Measurements from ENCODE around the gene NRXN2.
"Not testable (repeated sequence)": the region's sequence is repeated elsewhere in the genome, so short reads cannot be mapped to it uniquely, and the experiment has no call there.

NRXN2 gene

DNA sequence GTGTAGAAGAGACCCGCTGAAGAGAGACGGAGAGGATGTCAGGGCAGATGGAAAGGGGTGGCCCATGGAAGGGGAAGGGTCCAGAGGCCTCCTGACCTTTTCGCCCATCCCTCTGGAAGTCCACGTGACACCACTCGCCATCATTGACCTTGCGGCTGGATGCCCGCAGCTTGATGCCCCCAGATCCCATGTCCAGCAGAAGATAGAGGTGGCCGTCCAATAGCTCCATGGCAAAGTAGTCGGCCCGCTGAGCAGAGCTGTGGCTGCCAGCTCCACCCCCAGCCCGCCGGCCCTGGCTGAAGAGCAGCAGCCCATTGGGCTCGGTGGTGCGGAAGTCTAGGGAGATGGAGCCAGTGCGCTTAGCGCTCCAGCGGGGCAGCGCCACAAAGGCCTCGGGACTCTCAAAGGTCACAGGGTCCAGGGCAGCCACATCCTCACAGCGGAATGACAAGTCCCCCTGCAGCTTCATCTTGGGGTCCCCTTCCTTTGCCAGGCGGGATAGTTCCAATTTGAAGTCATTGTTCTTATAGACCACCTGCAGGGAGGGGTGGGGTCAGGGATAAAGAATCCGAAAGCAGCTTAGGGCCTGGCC, 55.7 kb downstream of the NRXN2 start:
- no peak for DNase-seq

DNA sequence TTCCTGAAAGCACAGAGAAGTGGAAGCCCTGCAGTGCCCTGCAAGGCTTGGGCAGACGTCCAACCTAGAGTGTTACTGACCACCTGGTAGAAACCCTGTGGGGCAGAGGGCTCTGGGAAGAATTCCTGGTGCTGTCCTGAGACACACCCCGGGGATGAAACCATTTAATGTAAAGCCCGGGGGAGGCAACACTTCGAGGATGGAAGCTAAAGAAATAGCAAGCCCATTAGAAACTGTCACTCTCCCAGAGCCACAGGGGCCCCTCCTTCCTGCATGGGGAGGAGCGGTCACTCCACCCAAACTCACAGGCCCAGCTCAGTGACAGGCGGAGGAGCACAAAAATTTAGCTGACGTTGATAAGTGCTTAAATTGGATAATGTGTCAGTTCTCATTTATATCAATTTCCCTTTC, 57.6 kb downstream of the NRXN2 start:
- DNase-seq = peak; percentile 31

DNA sequence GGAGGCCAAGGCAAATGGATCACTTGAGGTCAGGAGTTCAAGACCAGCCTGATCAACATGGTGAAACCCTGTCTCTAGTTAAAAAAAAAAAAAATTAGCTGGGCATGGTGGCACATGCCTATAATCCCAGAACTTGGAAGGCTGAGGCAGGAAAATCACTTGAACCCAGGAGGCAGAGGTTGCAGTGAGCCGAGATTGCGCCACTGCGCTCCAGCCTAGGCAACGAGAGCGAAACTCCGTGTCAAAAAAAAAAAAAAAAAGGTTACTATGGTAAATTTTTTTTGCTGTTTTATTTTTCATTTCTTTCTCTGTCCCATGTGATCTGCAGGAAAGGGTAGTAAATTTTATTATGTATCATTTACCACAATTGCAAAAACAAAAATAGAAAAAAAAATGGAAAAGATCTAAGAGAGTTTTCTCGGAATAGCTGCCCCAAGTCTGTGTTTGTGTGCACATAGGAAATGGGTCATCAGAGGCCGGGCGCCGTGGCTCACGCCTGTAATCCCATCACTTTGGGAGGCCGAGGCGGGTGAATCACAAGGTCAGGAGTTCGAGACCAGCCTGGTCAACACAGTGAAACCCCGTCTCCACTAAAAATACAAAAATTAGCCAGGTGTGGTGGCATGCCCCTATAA, 58.6 kb downstream of the NRXN2 start:
- not testable (repeated sequence) for DNase-seq

DNA sequence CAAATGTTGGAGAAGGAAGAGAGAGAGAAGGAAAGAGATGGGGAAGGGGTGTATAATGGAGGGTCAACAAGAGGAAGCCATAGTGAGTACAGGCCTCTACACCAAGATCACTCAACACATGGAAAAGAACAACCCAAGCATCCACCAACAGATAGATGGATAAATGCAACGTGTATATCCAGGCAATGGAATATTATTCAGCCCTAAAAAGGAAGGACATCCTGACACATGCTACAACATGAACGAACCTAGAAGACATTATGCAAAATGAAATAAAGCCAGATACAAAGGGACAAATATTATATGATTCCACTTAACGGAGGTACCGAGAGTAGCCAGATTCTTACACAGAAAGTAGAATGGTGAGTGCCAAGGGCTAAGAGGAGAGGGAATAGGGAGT, 59.3 kb downstream of the NRXN2 start:
- DNase-seq = no peak

DNA sequence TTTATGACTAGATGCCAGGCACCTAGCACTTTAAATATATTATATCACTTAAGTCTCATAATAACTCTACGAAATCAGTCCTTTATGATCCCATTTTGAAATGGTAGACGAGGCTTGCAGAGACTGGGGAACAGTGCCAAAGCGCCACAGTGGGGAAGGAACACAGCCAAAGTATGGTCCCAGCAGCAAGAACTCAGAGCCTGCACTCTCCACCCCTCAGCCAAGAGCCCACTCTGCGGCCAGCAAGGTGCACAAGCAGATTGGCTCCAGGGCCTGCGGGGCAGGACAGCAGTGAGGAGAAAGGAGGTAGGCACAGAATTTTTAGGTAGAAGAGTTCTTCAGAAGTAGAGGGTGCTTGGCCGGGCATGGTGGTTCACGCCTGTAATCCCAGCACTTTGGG, 61.4 kb downstream of the NRXN2 start:
- DNase-seq = no peak

DNA sequence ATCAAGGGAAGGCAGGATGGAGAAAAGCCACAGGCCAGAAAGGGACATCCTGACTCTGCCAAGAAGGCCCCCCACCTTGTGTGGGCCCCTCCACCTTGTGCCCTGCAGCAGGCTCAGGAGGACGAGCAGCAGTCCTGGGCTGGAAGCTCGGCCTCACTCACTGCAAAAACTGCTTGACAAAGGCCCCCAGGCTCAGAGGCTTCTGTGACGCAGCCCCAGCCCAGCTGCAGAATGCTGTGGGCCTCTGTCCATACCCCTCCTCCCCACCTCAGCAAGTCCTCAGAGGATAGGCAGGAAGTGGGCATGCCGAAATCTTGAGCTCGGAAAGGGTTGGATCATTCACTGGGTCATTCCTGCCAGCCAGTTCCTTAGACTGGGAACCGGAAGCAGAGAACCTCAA, 61.9 kb downstream of the NRXN2 start:
- DNase-seq = no peak

DNA sequence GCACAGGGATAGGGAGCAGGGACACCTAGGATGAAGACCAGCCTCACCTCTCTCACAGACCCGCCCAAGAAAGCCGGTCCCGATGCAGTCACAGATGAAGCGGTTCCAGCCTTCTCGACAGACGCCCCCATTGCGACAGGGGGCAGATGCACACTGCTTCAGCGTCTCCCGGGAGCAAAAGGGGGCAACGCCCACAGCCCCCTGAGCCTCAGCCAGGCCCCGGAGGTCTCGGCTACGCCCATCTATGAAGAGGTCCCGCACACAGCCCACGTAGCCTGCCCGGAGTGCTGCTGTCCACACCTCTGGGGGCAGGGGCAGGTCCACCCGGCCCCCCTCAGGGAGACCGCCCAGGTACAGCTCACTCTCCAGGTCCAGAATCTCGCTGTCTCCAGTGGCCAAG, 62.3 kb downstream of the NRXN2 start:
- DNase-seq = no peak

DNA sequence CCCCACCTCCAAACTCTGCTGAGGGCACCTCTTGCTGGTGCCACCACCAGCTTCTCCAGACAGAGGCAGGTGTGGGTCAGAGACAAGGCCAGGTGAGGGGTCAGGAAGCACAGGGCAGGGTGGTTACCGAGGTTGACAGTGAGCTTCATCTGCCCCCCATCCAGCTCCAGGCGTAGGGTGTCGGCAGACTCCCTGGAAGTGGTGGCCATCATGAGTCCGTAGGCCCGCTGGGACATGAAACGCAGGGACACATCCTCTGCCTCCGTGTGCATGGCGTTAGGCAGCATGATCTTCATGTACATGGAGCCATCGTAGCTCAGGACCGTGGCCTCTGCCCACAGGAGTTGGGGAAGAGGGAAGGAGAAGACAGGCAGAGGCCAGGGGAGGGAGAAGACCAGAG, 62.8 kb downstream of the NRXN2 start:
- DNase-seq = no peak

DNA sequence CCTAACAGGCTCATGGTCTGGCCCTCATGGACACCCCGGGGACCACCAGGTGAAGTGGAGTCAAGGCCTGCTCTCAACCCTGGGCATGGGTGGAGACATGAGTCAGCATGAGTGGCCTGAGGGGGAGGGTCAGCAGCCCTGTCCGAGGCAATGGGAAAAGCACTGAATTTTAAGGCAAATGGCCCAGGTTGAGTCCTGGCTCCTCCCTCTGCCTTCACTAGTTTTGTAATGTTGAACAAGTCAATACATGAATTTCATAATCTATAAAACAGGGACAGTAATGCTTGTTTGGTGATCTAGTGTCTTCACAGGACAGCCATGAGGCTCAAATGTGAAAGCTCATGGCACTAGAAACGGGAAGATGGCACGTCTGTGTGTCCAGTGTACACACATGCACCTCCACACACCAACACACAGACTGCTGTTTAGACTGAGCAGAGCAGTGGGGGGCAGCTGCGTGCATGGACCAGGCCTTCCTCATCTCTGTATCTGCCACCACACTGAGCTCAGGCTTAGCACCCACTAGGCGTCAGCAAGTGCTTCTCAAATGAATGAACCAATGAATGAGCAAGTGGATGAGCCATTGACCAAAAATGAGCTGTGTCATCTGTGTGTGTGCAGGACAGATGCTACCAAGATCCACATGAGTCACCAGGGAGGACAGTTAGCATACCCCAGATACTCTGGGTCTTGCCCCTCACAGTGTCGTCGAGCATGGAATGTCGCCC, 63.4 kb downstream of the NRXN2 start:
- no peak for DNase-seq

DNA sequence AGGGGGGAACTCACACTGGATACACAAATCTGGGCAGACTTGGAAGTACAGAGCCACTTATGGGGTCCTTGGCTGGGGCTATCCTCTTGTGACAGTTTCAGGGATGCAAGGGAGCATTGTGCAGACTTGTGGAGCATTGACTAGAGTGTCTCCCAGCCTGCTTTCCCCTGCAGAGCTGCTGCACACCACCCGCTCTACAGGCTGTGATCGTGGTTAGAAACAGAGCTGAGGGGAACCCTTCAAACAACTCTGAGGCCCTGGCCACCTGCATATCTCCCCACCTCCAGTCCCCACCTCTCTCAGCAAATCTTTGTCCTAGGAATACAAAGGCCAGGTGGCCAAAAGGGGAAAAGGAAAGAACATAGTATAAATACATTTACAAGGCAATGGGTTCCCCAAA, 64.7 kb downstream of the NRXN2 start:
- DNase-seq = no peak

DNA sequence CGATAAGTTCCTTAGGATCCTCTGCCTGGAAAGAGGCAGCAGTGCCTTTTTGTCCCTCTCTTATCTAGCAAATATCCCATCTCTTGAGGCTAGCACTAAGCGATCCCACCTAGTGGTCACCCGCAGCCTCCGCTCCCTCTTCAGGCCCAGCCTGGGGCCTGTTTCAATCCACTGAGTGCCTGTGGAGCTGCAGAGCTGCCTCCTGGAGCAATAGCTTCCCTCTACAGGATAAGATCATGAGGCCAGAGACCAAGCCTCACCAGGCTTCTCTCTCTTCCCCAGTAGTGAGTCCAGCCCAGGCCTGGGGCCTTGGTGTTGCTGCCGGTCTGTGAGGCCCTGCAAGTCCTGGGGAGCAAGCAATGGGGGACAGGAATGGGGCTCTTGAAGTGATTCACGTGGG, 66.1 kb downstream of the NRXN2 start:
- no peak for DNase-seq

DNA sequence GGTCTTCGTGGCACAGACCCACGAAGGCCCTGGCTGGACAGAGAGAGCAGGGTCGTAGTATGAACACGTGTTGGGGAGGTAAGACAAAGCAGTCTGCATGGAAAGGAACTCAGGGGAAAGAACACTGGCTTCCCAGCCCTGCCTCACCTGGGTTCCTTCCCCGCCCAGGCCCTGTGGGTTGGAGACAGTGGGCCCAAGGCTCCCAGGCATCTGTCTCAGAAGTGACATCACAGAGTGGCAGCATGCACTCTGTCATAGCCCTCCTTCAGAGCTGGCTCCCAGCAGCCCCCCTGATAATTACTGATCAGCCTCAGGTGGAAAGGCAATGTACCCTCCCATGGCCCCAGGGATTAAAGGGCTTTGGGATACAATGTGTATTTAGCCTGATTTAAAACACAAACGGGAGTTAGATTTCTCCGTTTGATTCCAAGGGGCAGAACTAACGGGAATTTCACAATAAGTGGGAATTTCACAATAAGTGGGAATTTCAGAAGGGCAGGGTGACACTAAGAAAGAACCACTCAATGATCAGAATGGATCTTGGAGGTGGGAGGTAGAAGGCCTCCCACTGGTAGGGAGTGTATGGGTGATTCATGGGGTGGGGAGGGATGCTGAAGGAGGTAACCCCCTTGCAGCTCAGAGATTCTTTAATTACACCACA, 66.9 kb downstream of the NRXN2 start:
- DNase-seq = no peak

DNA sequence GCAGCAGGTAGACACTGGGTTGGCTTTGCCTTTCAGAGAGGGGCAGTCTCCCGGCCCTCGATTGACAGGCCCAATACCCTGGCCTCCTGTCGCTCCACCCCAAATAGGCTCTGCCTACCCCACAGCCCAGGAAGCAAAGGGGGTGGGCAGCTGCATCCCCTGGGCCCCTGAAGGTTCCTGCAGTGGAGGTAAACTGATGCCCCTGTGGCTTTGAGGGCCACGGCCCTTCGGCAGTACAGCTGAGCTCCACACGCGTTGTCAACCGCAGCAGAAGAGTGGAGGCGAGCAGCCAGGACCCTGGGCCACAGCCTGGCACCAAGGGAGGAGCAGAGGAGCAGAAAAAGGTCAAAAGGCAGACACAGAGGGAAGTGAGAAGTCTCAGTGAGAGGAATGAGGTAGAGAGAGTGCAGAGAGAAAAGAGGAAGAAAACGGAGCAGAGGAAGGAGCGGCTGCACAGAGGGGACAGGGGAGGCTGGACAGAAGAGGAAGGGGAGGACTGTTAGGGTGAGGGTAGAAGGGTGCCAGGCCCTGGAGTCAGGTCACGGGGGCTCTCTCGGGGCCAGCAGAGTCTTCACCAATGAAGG, 67.9 kb downstream of the NRXN2 start:
- DNase-seq = no peak

DNA sequence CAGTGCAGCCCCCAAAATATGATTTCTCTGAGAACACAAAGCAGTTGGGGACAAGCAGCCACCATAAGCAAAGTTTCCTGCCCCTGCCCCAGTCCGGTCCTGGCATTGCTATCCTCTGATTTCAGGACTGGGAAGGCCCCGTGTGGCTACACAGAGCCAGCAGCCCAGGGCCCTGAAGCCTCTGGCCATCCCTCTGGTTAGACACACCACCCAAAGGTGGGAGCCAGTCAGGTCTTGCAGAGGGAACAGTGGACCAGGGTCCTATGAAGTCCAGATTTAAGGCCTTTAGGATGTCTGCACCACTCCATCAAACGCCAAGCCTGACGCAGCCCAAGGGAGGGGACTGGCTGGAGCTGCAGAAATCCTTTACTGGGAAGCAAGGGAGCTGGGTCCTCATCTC, 68.6 kb downstream of the NRXN2 start:
- no peak for DNase-seq

DNA sequence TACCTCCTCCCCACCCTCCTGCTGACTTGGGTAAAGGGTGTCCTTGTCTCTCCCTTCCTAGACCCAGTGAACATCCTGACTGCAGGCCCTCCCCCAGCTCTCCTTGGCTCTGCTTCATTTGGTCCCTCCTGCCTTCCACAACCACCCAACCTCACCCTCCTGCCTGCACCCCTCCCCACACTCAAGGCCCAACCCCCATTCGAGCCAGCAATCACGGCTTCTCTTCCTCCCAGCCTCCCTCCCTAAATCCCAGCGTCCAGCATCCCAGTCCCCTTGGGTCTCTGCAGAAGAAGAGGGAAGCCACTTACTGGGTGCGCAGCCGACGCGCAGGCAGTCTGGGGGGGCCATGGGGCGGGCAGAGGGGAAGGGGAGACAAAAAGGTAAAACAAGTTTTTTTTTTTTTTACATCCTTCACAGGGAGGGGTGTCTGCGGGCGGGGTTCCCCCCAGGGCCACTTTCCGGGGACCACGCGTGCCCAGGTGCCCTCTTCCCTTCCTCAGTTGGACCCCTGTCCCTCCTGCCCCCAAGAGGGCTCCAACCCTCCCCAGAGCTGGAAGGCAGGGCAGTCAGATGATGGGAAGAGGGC, 69.5 kb downstream of the NRXN2 start:
- no peak for DNase-seq

DNA sequence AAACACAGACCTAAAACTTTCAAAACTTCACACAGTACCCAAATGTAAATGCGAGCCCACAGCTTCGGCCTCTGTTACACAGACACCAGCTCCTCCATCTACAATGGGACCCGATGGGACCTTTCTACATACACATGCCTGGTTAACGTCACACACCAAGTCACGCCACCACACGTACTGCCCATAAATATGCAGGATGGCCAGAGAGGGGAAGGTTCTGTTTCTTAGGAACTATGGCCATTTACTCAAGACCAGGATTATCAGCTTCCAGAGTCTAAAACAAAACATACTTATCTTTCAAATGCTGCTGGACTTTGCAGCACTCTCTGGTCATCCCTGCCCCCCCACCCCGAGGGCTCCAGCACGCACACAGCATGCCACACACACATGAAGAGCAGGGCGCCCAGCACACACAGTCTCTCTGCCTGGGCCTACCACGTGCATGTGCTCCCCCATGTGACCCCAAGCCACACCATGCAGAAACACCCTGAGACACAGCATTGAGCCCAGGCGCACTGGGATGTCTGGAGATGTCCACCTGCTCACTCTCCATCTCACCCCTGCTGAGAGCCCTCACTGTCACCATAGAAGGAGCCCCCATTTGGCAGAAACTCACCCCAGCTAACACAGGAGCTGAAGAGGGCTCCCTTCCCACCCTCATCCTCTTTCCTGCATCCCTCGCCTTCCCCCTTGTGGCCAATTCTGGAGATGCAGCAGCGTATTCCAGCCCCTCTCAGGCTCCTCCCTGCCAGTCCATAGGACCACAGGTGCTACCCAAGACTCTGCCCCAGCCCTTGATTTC, 70.2 kb downstream of the NRXN2 start:
- peak; percentile 62 for DNase-seq

DNA sequence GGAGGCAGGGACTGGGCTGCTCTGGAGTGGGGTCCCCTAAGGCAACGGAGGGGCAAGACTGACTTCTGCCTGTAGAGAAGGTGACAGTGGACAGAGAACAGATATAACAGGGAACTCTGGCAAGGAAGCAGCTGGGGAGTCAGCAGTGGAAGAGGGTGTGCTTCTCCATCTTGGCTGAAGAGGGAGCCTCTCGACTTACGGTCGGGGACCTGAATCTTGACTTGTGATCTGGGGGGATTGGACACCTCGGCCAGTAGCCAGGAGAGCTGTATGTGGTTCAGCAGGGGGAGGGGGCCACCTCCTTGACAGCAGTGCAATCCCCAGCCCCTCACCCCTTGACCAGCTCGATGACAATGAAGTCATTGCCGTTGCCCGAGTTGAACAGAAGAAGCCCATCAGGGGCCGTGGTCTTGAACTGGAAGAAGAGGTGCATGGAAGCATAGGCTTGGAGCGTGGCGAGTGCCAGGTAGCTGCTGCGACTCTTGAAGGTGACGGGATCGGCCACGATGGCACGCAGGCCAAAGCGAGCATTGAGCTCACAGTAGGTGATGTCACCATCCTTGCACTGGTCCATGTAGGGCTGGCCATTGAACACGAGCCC, 72.0 kb downstream of the NRXN2 start:
- no peak for DNase-seq

DNA sequence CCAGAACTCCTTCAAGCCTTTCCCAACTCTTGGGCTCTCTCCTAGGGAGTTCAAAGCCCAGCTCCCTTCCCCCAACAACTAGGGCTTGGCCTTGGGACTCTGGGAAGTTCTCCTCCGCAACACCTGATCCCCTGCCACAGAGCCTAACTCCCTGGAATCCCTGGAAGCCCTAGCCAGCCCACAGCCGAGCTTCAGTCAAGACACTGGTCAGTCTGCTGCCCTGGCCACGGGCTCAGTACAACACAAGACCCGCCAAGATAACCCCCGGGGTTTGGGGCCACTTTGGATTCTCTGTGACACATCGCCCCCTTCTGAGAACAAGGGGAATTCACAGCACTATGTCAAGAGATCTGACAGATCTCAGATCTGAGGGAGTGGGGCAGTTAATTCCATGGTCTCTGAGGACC, 73.7 kb downstream of the NRXN2 start:
- peak; percentile 23 for DNase-seq

DNA sequence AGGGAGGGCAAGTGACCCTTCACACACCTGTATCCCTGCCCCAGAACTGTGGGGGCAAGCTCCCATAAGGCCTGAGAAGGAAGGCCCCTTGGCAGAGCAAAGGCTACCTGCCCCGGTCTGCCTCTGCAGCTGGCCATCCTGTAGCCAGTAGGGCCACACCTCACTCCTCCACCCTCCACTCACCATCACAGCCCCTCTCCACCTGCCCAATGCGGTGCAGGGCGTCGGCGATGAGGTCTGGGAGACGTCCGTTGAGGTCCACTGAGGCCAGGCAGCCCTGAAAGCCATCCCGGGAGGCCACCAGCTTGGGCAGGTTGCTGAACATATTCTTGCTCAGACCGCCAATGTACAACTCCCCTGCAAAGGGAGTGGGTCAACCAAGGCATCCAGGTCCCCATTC, 74.4 kb downstream of the NRXN2 start:
- no peak for DNase-seq

DNA sequence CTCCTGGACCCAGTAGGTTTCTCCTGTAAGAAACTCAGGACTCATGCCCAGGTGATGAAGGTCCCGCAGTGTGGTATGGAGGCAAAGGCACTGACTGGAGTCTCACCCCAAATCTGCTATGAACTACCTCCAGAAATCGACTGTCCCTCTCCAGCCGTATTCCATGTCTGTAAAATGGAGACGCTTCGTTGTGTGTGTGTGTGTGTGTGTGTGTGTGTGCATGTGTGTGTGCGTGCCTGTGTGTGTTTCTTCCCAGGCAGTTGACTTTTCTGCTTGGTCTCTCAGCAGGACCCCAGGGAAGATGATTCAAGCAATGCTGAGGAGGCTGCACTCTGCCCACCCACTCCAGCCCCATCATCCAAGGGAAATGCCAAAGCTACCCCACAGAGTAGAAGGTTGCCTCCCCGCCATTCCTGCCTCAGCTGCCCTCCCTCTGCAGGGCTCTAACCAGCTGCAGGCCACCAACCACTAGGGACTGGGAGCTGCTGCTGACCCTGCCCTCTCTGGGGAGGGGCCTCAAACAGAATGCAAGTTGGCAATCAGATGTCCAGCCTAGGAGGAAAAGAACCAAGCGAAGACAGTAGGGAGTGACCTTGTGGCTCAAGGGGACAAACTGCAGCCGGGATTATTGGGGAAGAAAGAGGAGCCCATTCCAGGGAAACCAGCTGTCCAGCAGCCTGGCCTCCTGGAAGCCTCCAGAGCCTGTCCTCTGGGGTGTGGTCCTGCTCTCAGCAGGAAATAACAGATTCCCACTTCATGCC, 75.8 kb downstream of the NRXN2 start:
- DNase-seq = no peak

DNA sequence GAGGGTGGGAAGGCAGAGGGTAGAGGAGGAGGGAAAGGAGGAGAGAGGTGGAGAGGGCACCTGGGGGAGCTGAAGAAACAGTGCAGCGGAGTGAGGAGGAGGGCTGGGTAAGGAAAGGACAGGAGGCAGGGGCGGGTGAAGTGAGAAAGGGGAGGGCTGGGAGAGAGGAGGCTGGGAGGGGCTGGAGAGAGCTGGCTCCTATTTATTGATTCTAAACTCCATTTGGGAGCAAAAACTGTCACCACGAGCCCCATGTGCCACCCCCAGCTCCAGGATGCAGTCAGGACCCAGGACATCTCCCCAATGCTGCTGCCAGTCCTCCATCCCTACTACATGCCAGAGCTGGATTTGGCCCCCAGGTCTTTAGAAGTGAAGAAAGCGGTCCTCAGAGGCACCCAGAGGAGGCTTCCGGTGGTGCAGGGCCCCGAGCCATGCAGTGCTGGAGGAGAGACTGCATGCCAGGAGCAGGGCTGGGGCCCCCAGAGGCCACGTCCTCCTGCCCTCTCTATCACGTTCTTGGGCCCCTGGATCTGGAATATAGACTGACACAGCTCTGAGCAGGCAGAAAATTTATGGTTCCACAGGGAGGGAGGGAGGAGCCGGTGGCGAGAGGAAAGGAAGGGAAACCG, 78.2 kb downstream of the NRXN2 start:
- no peak for DNase-seq
